G401.6 (cell line): ENCODE results near the gene RAMP3.

Source experiments
- FAIRE-seq: peaks from 2 replicates; lab custom pipeline; 2012; peaks lifted over from hg19 to GRCh38; lab: Jason Lieb, UNC

RAMP3 gene

DNA sequence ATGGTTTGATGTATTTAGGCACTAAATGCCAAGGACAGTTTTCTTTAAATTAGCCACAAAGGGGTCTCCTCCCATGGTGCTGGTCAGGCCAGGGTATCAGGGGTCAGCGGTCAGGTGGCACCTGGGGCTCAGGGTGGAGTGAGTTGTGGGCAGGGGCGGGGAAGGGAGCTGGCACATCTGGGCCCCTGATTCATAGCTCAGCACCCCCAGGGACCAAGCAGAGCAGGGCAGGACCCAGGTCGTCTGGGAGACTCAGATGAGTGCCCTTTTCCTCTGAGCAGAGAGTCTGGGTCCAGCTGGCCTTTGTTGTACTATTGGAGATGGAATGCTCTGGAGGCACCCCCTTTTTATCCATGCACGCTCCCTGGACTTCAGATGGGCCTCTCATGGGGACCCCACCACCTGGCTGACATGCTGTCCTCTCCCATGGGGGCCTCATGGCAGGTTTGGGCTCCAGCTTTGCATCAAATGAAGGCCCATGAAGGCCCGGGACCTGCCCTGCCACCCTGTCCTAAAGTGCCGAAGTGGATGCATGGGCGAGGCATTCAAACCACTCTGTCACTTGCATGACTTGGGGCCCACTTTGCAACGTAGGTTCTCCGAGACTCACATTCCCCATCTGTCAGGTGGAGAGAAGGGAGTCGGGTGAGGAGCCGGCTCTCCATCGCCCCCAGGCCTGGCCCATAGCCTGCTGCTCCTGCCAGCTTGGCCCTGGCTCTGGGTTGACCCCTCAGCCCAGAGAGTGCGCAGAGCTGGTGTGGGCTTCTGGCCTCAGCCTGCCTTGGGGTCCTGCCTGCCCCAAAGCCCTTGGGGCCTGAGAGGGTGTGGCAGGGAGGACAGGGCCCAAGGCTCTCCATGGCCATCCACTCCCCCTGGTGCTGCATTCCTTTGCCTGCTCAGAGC is 66.4 kb downstream of the RAMP3 start:
- no peak for FAIRE-seq

DNA sequence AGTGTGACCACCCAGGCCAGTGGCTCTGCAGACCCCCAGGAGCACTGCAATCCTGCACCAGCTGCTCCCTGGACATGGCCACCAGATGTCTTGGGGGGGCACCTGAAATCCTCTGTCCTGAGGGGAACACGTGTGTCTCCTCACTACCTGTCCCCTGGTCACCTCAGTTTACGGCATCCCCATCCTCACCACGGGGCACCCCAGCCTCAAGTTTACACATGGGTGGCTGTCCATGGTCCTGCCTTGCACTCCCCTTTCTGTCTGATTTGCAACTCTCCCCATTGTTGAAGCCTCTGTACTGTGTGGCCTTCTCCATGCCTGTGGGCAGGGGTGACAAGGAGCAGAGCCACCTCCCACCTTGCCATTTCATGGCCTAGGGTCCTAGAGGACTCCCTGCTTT is 67.2 kb downstream of the RAMP3 start:
- FAIRE-seq: no peak

DNA sequence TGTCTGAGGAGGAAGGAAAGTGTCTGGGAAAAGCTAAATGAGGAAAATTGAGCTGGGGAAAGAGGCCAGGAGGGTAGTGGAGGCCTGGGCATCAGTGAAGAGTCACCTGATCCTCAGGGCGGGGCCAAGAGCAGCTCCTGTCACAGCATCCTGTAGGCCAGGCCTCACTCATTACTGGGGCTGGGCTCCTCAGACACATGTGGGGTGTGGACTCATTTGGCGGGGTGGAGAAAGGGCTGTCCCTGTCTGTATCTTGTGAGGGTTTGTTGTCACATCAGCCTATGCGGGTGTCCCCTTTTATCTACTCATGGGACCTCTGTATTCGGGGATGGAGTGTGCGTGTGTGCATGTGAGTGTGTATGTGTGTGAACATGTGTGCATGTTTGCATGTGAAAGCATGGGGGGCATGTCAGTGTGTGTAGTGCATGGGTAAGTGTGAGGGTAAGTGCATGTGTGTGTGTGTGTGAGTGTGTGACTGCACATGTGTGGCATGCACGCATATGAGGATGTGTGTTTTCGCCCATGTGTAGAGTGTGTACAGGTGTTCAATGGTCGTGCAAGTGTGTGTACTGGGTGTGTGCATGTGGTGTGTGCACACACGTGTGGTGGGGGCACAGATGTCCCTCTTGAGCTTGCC is 67.8 kb downstream of the RAMP3 start:
- FAIRE-seq: no peak

DNA sequence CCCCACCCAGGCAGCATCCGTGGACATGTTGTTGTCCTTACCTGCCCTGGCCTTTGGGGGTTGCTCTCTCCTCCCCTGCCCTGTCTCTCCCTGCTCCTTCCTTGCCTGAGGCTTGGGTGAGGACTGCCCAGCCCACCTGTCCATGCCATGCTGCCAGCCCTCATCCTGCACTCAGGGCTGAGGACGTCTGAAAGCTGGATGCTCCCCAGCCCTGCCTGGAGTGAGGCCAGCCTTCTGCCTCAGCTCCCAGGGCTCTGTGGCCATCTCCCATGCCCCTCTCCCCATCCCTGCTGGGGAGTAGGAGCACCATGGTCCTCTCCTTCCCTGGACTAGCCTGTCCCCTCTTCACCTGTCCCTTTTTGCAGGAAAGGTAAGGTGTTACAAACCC is 68.4 kb downstream of the RAMP3 start:
- no peak for FAIRE-seq

DNA sequence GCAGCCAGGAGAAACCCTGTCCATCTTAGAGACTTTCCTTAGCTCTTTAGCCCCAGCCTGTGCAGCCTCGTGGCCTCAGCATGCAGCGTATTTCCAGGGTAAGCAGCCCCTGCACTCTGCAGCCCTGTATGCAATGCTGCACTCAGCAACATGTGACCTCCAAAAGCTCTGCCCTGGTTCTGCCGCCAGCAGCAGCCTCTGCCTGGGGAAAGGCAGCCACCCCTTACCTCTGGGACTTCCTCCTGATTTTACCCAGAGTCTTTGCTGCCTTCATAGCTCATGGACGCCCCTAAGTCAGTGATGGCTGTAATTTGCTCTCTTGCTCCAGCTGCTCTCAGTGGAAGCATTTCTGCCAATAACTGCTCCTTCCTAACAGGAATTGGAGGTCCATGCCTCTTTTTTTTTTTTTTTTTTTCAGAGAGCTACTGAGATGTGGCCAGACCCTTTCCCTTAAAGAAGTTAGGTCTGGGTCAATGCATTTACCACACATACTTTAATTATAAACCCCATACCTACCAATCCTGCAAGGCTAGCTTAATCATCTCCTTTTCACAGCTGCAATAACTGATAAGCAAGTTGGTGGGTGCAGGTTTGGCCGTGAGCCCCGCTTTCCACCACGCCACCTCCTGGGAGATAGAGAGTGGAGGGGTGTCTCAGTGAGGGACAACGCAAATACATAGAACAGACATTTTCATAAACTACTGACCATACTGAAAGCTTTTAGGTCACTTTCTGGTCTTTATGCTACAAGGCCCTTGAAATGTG is 71.7 kb downstream of the RAMP3 start:
- FAIRE-seq: no peak

DNA sequence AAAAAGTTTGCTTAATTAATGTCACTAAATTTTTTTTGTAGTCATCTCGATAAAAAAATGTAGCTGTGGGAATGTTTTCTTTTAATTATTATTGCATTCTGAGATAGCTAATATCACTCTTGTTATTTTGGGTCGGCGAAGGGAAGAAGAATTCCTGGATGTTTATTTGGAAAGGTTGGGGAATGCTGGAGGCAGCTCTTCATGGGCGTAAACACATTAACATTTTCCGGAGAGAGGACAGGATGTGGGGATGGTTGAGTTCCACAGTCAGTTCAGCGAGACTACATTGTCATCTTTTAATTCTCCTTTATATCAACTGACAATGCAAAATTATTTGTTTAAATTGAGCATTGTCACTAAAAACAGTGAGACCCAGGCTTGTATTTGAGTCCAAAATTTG is 72.5 kb downstream of the RAMP3 start:
- no peak for FAIRE-seq

DNA sequence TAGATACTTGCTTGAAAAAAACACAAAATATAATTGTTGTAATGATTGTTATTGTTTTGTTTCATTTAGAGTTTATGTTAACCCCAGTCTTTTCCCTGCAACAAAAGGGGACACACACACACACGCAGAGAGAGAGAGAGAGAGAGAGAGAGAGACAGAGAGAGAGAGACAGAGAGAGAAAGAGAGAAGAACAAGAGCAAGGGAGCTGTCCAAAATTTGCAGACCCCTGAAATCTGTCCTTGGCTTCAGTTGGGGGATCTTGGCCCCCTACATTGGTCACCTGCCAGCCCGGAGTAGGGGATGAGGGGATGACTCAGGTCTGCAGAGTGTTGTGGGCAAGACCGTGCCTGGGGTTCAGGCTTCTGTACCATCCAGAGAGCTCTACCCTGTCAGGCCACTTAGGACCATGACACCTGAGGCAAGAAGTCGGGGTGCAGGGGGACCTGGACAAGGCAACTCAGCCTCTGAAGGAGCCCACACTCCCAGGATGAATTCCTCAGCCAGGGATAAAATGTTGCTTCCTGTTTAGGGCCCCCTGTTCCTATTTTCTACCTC is 73.1 kb downstream of the RAMP3 start:
- FAIRE-seq: no peak

DNA sequence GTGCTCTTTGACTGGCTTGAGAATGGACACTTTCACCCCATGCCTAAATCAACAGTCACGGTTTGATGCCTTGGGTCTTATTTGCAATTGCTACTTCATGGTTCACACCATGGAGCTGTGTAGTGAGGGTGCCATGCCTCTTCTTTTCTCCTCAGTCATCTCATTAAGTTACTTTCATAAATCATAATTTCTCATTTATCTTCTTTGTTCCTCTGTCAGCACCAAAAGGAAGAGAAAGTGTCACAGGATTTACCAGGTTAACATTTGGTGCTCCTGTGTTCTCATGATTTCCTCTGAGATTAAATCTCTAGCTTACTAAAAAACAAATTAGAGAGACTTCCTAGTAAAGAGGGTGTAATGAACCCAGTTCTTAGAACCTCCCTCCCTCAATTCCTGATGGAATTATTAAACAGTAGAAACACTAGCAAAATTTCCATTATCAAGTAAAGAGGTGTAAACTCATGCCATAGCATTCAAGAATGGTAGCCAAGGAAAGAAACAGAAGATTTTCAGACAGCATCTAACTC is 75.7 kb downstream of the RAMP3 start:
- no peak for FAIRE-seq
